Psoas muscle (tissue), 8 donors: ENCODE results near the gene ANKRD42. TPM values are rescaled to one million over a fixed set of nuclear protein-coding genes. Genes with fewer than 3 reads are reported as not detected.

Experiments
- ATAC-seq, 4 donors: fragments of 200-7000 bp; cut with Tn5 transposase; one replicate each; pipeline ENCODE4 v1.9.1; 2020; ENCODE audit warnings: moderate library complexity in 3 of 4, mild to moderate bottlenecking in 2 of 4
- DNase-seq, 2 donors: peaks; one replicate each; pipeline ENCODE4 v3.0.0-alpha.2; 2020
- H3K27ac ChIP-seq: fragments of 200-600 bp; one replicate; pipeline ENCODE4 v1.8.0; 2022
- H3K27me3 ChIP-seq, 3 donors: fragments of 200-600 bp in 1 of 3; one replicate each; pipeline versions ENCODE4 v1.6.1 to v1.8.0; 2013 to 2022; ENCODE audit warnings: low read length in 2 of 3, mild to moderate bottlenecking in 2 of 3, moderate library complexity in 1 of 3; ENCODE audit not compliant: insufficient read depth in 3 of 3
- H3K36me3 ChIP-seq, 2 donors: fragments of 200-600 bp in 1 of 2; one replicate each; pipeline versions ENCODE4 v1.6.1 to v1.8.0; 2013 to 2022; ENCODE audit warnings: low read depth in 1 of 2, mild to moderate bottlenecking in 1 of 2, moderate library complexity in 1 of 2; ENCODE audit not compliant: insufficient read depth in 1 of 2
- H3K4me1 ChIP-seq: fragments of 200-600 bp; one replicate; pipeline ENCODE4 v1.8.0; 2022
- H3K4me3 ChIP-seq: fragments of 200-600 bp; one replicate; pipeline ENCODE4 v1.8.0; 2022; ENCODE audit warnings: mild to moderate bottlenecking
- H3K9me3 ChIP-seq: fragments of 200-600 bp; one replicate; pipeline ENCODE4 v1.8.0; 2022
- CTCF ChIP-seq: fragments of 200-600 bp; IDR thresholded peaks from one replicate; pipeline ENCODE4 v1.8.0; 2022; ENCODE audit warnings: antibody characterized with exemption
- WGBS, 3 donors: extraction: QIAGEN DNeasy Blood & Tissue Kit; methylation state at CpG; one replicate each; pipeline versions ENCODE4 v1.1.6 to v1.1.7; 2013; 5-methylcytosine and 5-hydroxymethylcytosine counted together
- intact Hi-C, 2 donors: fragments of 100-400 bp; cut with DNase I; formaldehyde crosslinking; loops; one replicate each; pipeline versions ENCODE4 v1.11.0 to v1.14.2; 2022
- polyA plus RNA-seq, 3 donors: library from polyadenylated mRNA; stranded (reverse); fragments of 200-250 nt; gene quantifications; one replicate each; pipeline ENCODE4 v1.2.3, GENCODE V29; 2013
- total RNA-seq, 4 donors: library from RNA; stranded (reverse); fragmentation: NEBNext Ultra II Directional in 2 of 4; extraction: Animal tissue kit (Norgen Biotek cat#: 25700) in 2 of 4; gene quantifications; one replicate each; pipeline versions ENCODE4 v1.2.1 to v1.2.4, GENCODE V29; 2021 to 2023
- donor health status: healthy with polysubstance abuse.
- donor health status: DM: no; HTN: no; CAD: no; lungs with moderate emphysema.
- donor health status: Bipolar disorder and iron deficiency.
- donor health status: healthy.
- donor health status: DM: yes; HTN: yes; CAD: no.
- donor health status: DM: no; HTN: no; CAD: no.
- donor health status: DM: no; HTN: no; CAD: no.
- donor health status: DM: yes; HTN: yes; CAD: no.

The ANKRD42 gene
- total and polyA plus RNA-seq, 7 donors: 1.6 to 9.1 (median 3.7) TPM

DNA sequence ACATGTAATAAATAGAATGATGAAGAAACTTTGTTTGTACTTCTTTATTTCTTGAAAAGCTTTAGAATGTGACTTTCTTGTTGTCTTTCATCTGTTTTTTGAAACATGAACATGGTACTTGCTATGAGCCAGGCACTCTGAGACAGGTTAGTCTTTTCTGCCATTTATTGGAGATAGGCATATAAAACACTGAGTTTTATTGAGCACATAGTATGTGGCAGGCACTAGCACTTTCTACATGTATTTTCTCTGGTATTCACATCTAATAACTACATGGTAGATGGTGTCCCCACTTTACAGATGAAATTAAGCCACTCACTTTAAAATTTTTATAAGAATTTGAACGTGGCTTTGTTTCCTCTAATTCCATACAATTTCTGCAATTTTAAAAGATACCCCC is 7.7 kb upstream of the ANKRD42 start:
- no peak for TF ChIP-seq CTCF
- H3K4me3 ChIP-seq: no peak overlapping the region
- H3K9me3 ChIP-seq: no peaks in the 10 kb centered on the region
- WGBS, 3 donors: 88 to 92% (median 92%) methylated on average over 1 of the region's 1 CpG
- ATAC-seq: no peak
- H3K27ac ChIP-seq: no peak overlapping the region
- H3K4me1 ChIP-seq: no peaks in the 10 kb centered on the region
- peaks cover 0 to 98% of the 10 kb centered on the region in 2 donors for H3K36me3 ChIP-seq
- H3K27me3 ChIP-seq: no peaks in the 10 kb centered on the region
- intact Hi-C loops: no loop called here
- DNase-seq: no peak

GRCh38 chr11:83187465-83187864 is 6.0 kb upstream of the ANKRD42 start:
- ATAC-seq (peak; percentile 22 to 47 (median 30)), DNase-seq (no peak)
- no peaks in the 10 kb centered on the region for H3K27me3 ChIP-seq
- peaks cover 3 to 98% of the 10 kb centered on the region in 2 donors for H3K36me3 ChIP-seq
- H3K4me1 ChIP-seq: peaks cover 9% of the 10 kb centered on the region
- H3K9me3 ChIP-seq: no peaks in the 10 kb centered on the region
- H3K27ac ChIP-seq: no peak overlapping the region
- no peak overlapping the region for H3K4me3 ChIP-seq
- intact Hi-C loops: no loop called here
- no peak for TF ChIP-seq CTCF
- 82 to 96% (median 89%) methylated on average over 4 of the region's 4 CpGs for WGBS, 3 donors

DNA sequence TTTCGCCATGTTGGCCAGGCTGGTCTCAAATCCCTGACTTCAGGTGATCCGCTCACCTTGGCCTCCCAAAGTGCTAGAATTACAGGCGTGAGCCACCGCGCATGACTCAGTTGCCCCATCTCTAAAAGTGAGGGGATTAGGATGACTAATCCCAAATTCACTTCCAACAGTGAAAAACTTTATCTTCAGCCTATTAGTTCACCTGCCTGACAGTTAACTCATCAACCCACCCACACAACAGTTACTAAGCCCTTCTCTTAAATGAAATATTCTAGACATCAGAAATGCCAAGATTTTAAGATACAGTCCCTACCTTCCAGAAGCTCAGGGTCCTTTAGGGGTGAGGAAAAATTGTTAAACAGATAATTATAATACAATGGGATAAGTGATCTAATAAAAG is 2.0 kb upstream of the ANKRD42 start:
- H3K4me3 ChIP-seq: peak overlapping the region; percentile 86

GRCh38 chr11:83191986-83192385 is 1.5 kb upstream of the ANKRD42 start:
- intact Hi-C loops: loop anchor here (5.0 kb wide), 3 partner anchors 35 to 290 kb away; partner anchors contain the start of genes PCF11 (in 2 of the 2), DDIAS (in 1 of the 2), PRCP (in 1 of the 2) and RAB30 (in 1 of the 2)
- H3K36me3 ChIP-seq: peaks cover 3 to 57% of the 10 kb centered on the region in 2 donors
- no peak for DNase-seq
- no peak for ATAC-seq
- H3K27me3 ChIP-seq: no peaks in the 10 kb centered on the region
- no peak overlapping the region for H3K27ac ChIP-seq
- TF ChIP-seq CTCF: no peak
- 88 to 93% (median 92%) methylated on average over 11 of the region's 11 CpGs for WGBS, 3 donors
- H3K4me3 ChIP-seq: peak overlapping the region; percentile 86
- no peaks in the 10 kb centered on the region for H3K9me3 ChIP-seq
- peaks cover 22% of the 10 kb centered on the region for H3K4me1 ChIP-seq

More for the DNA sequence above, 2.0 kb upstream of the ANKRD42 start:
- Histone ChIP-seq H3K36me3 (peaks cover 3 to 61% of the 10 kb centered on the region in 2 donors), H3K27me3 (no peaks in the 10 kb centered on the region), H3K4me1 (peaks cover 22% of the 10 kb centered on the region), H3K27ac (no peak overlapping the region), H3K9me3 (no peaks in the 10 kb centered on the region)
- WGBS, 3 donors: 95 to 97% (median 96%) methylated on average over 5 of the region's 5 CpGs
- ATAC-seq (no peak), DNase-seq (no peak)
- intact Hi-C loops: loop anchor here (5.0 kb wide), 3 partner anchors 34 to 289 kb away; partner anchors contain the start of genes PCF11 (in 2 of the 2), DDIAS (in 1 of the 2), PRCP (in 1 of the 2) and RAB30 (in 1 of the 2)
- no peak for TF ChIP-seq CTCF
